Fibroblast of gingiva (primary cell): ENCODE results near the gene ZDHHC24.

ENCODE experiments used
- DNase-seq: peaks from one replicate; pipeline ENCODE4 v3.0.0-alpha.2; 2011; ENCODE audit warnings: low read depth

Gene ZDHHC24

GRCh38 chr11:66564984-66565383 lies 19.1 kb upstream of the ZDHHC24 start:
- DNase-seq = no peak

GRCh38 chr11:66564538-66564937 lies 18.7 kb upstream of the ZDHHC24 start:
- no peak for DNase-seq

- DNase-seq = no peak
These were observed 18.0 kb upstream of the ZDHHC24 start for GRCh38 chr11:66563832-66564231.

- no peak for DNase-seq
These were observed 17.2 kb upstream of the ZDHHC24 start for GRCh38 chr11:66562907-66563583.

- DNase-seq = no peak
These were observed 16.4 kb upstream of the ZDHHC24 start for GRCh38 chr11:66562275-66562674.

- DNase-seq = no peak
These were observed 16.1 kb upstream of the ZDHHC24 start for GRCh38 chr11:66561975-66562248.

- no peak for DNase-seq
These were observed 15.5 kb upstream of the ZDHHC24 start for GRCh38 chr11:66561178-66561974.

GRCh38 chr11:66559866-66560676 lies 14.2 kb upstream of the ZDHHC24 start:
- no peak for DNase-seq

- DNase-seq = no peak
These were observed 13.5 kb upstream of the ZDHHC24 start for GRCh38 chr11:66559142-66559865.

GRCh38 chr11:66557733-66558326 lies 12.0 kb upstream of the ZDHHC24 start:
- DNase-seq = no peak

GRCh38 chr11:66556086-66556485 lies 10.2 kb upstream of the ZDHHC24 start:
- no peak for DNase-seq

GRCh38 chr11:66555416-66555815 lies 9.6 kb upstream of the ZDHHC24 start:
- DNase-seq = no peak

GRCh38 chr11:66554602-66555001 lies 8.8 kb upstream of the ZDHHC24 start:
- no peak for DNase-seq

GRCh38 chr11:66550887-66551286 lies 5.0 kb upstream of the ZDHHC24 start:
- DNase-seq = no peak

- DNase-seq = no peak
These were observed 3.8 kb upstream of the ZDHHC24 start for GRCh38 chr11:66549696-66550095.

GRCh38 chr11:66548774-66549630 lies 3.2 kb upstream of the ZDHHC24 start:
- DNase-seq = no peak

- DNase-seq = no peak
These were observed 2.2 kb upstream of the ZDHHC24 start for GRCh38 chr11:66548041-66548440.

- no peak for DNase-seq
These were observed 1.8 kb upstream of the ZDHHC24 start for GRCh38 chr11:66547662-66548009.

- DNase-seq = no peak
These were observed 1.3 kb upstream of the ZDHHC24 start for GRCh38 chr11:66546966-66547661.

- peak; percentile 27 for DNase-seq
These were observed 619 bp upstream of the ZDHHC24 start, which contains the start of gene ACTN3 for GRCh38 chr11:66546368-66546965. Gene ACTN3 (plus strand): TSS chr11:66546903. CDS start chr11:66546938, 35 bp downstream.
